Measurements from ENCODE around the gene PDE9A.

DNA sequence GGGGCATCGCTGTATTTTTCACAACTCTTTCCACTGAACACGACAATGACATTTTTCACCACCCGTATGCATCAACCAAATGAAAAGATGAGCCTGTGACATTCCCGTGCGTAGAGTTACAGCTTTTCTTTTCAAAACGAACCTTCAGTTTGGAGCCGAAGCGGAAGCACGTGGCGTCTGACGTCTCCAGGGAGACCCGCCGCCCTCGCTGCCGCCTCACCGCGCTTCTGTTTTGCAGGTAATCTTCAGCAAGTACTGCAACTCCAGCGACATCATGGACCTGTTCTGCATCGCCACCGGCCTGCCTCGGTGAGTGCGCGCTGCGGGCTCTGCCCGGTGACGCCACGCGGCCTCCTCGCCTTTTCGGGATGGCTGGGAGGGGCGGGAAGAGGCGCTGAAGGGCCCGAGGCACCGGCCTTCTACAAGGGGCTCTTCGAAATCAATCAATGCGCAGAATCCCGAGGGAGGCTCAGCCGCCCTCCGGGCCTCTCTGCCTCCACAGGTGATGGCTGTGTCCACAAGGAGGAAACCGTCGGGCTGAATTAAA is 32.6 kb downstream of the PDE9A start:
- TF ChIP-seq TEAD4 (IDR thresholded peaks at IDR 0.05) (no peak), RAD21 (IDR thresholded peaks at IDR 0.05; ENCODE audit: low read depth) (no peak), EP300 (IDR thresholded peaks at IDR 0.05; ENCODE audit: borderline replicate concordance) (no peak), CREB1 (IDR thresholded peaks at IDR 0.05; ENCODE audit: low read depth) (no peak), TCF12 (IDR thresholded peaks at IDR 0.05; ENCODE audit: low read depth) (no peak), CEBPB (IDR thresholded peaks at IDR 0.05) (no peak), YY1 (IDR thresholded peaks at IDR 0.05; ENCODE audit: low read depth) (no peak), EGR1 (IDR thresholded peaks at IDR 0.05) (no peak), NFIC (IDR thresholded peaks at IDR 0.05) (no peak)
- TF ChIP-seq, protein P1, sequence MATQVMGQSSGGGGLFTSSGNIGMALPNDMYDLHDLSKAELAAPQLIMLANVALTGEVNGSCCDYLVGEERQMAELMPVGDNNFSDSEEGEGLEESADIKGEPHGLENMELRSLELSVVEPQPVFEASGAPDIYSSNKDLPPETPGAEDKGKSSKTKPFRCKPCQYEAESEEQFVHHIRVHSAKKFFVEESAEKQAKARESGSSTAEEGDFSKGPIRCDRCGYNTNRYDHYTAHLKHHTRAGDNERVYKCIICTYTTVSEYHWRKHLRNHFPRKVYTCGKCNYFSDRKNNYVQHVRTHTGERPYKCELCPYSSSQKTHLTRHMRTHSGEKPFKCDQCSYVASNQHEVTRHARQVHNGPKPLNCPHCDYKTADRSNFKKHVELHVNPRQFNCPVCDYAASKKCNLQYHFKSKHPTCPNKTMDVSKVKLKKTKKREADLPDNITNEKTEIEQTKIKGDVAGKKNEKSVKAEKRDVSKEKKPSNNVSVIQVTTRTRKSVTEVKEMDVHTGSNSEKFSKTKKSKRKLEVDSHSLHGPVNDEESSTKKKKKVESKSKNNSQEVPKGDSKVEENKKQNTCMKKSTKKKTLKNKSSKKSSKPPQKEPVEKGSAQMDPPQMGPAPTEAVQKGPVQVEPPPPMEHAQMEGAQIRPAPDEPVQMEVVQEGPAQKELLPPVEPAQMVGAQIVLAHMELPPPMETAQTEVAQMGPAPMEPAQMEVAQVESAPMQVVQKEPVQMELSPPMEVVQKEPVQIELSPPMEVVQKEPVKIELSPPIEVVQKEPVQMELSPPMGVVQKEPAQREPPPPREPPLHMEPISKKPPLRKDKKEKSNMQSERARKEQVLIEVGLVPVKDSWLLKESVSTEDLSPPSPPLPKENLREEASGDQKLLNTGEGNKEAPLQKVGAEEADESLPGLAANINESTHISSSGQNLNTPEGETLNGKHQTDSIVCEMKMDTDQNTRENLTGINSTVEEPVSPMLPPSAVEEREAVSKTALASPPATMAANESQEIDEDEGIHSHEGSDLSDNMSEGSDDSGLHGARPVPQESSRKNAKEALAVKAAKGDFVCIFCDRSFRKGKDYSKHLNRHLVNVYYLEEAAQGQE (IDR thresholded peaks at IDR 0.05; ENCODE audit: low read depth) = no peak

Measured in Ishikawa (cell line).